GM18526 (cell line): ENCODE data around the gene MAN1A1.

Experiments used
- POLR2A ChIP-seq: IDR thresholded peaks from 3 replicates; pipeline ENCODE4 v1.6.1; 2011; ENCODE audit not compliant: insufficient read length; ENCODE audit errors: extremely low read depth

Gene MAN1A1

GRCh38 chr6:119132261-119132981, 217.1 kb downstream of the MAN1A1 start:
- no peak for TF ChIP-seq POLR2A

- no peak for TF ChIP-seq POLR2A
Measured at GRCh38 chr6:119129968-119130484, 219.5 kb downstream of the MAN1A1 start.

GRCh38 chr6:119129148-119129967, 220.2 kb downstream of the MAN1A1 start:
- no peak for TF ChIP-seq POLR2A

- no peak for TF ChIP-seq POLR2A
Measured at GRCh38 chr6:119128252-119128912, 221.2 kb downstream of the MAN1A1 start.

GRCh38 chr6:119127627-119128026, 221.9 kb downstream of the MAN1A1 start:
- no peak for TF ChIP-seq POLR2A
